ENCODE results near the gene RGS8. TPM values are rescaled to one million over a fixed set of nuclear protein-coding genes. Genes with fewer than 3 reads are reported as not detected.

RGS8 gene
- total RNA-seq, 3 donors from 2014 or later: not detected

- Histone ChIP-seq H3K36me3 (ENCODE audit: low read depth) (no peaks in the 10 kb centered on the region), H3K4me3 (no peak overlapping the region), H3K4me1 (ENCODE audit: low read depth) (no peaks in the 10 kb centered on the region), H3K9me3 (no peaks in the 10 kb centered on the region)
- DNase-seq (no peak), ATAC-seq (no peak)
- TF ChIP-seq, protein P1, sequence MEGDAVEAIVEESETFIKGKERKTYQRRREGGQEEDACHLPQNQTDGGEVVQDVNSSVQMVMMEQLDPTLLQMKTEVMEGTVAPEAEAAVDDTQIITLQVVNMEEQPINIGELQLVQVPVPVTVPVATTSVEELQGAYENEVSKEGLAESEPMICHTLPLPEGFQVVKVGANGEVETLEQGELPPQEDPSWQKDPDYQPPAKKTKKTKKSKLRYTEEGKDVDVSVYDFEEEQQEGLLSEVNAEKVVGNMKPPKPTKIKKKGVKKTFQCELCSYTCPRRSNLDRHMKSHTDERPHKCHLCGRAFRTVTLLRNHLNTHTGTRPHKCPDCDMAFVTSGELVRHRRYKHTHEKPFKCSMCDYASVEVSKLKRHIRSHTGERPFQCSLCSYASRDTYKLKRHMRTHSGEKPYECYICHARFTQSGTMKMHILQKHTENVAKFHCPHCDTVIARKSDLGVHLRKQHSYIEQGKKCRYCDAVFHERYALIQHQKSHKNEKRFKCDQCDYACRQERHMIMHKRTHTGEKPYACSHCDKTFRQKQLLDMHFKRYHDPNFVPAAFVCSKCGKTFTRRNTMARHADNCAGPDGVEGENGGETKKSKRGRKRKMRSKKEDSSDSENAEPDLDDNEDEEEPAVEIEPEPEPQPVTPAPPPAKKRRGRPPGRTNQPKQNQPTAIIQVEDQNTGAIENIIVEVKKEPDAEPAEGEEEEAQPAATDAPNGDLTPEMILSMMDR (IDR thresholded peaks at IDR 0.05): no peak
- intact Hi-C loops (cut with DNase I, micrococcal nuclease): no loop called here
Observed at GRCh38 chr1:182635871-182636270, 48.5 kb downstream of the RGS8 start.

Other genes starting within 250 kb of the RGS8 start
- gene RGSL1, start 234.4 kb downstream of the RGS8 start, total RNA-seq: not detected
- 10 to 100 TPM; 14.3 to 23.9 (median 16.3) TPM for gene RNASEL, start 95.3 kb downstream of the RGS8 start, total RNA-seq
- gene RGS16, start 80.2 kb downstream of the RGS8 start, total RNA-seq: 1 to 10 TPM in 2 of 3 donors, under 1 TPM in 1; 0.61 to 2.3 (median 1.3) TPM
- 10 to 100 TPM in 2 of 3 donors, 1 to 10 TPM in 1; 8.1 to 12.5 (median 12.1) TPM for gene NPL, start 105.2 kb upstream of the RGS8 start, total RNA-seq
- gene DHX9, start 154.8 kb upstream of the RGS8 start, total RNA-seq: 100 to 1,000 TPM in 2 of 3 donors, 10 to 100 TPM in 1; 88.8 to 112 (median 101) TPM